Thyroid gland (tissue), 4 donors: ENCODE measurements around the gene CLDN4. TPM values are rescaled to one million over a fixed set of nuclear protein-coding genes. Genes with fewer than 3 reads are reported as not detected.

Experiments used
- DNase-seq, 2 donors: peaks; one replicate each; pipeline ENCODE4 v3.0.0-alpha.2; 2019
- H3K27ac ChIP-seq, 3 donors: fragments of 200-600 bp; sonication (generic); 1 replicate in 2 of 3; 2 replicates in 1 of 3; pipeline ENCODE4 v1.5.1; 2016 to 2019; ENCODE audit warnings: mild to moderate bottlenecking in 1 of 3, moderate library complexity in 1 of 3
- H3K27me3 ChIP-seq: fragments of 200-600 bp; sonication (generic); one replicate; pipeline ENCODE4 v1.5.1; 2019
- H3K36me3 ChIP-seq, 2 donors: fragments of 200-600 bp; sonication (generic); one replicate each; pipeline ENCODE4 v1.5.1; 2016 to 2019
- H3K4me1 ChIP-seq, 2 donors: fragments of 200-600 bp; sonication (generic); one replicate each; pipeline ENCODE4 v1.5.1; 2017 to 2019
- H3K4me3 ChIP-seq, 3 donors: fragments of 200-600 bp; sonication (generic); replicated peaks in 1 of 3; 1 replicate in 2 of 3; 2 replicates in 1 of 3; pipeline ENCODE4 v1.5.1; 2016; ENCODE audit warnings: mild to moderate bottlenecking in 1 of 3
- H3K9me3 ChIP-seq: fragments of 200-600 bp; sonication (generic); one replicate; pipeline ENCODE4 v1.5.1; 2017
- CTCF ChIP-seq, 6 experiments: fragments of 200-600 bp in 3 of 6; fragments of 450-650 bp in 3 of 6; sonication (generic) in 3 of 6; IDR thresholded peaks; one replicate each; pipeline ENCODE4 v1.5.1; 2016 to 2019; ENCODE audit warnings: antibody characterized with exemption in 6 of 6, mild to moderate bottlenecking in 2 of 6, inconsistent platforms in 1 of 6, moderate library complexity in 1 of 6
- POLR2A ChIP-seq, 2 donors: fragments of 450-650 bp; IDR thresholded peaks; one replicate each; pipeline ENCODE4 v1.6.1; 2017; ENCODE audit warnings: antibody characterized with exemption in 2 of 2, mild to moderate bottlenecking in 2 of 2, moderate library complexity in 1 of 2
- WGBS, 2 donors: methylation state at CpG; one replicate each; pipeline ENCODE4 v1.1.5; 2017; 5-methylcytosine and 5-hydroxymethylcytosine counted together
- intact Hi-C: fragments of 100-400 bp; cut with DNase I; formaldehyde crosslinking; loops from one replicate; pipeline ENCODE4 v1.15.1; 2023
- total RNA-seq, 4 donors: library from RNA; depleted of rRNA; stranded (reverse); fragments of >200 nt; gene quantifications; one replicate each; pipeline ENCODE4 v1.2.3, GENCODE V29; 2016

Gene CLDN4
- total RNA-seq, 4 donors from 2014 or later, result 178 to 301 (median 196) TPM

GRCh38 chr7:73876973-73877372 is 46.2 kb downstream of the CLDN4 start:
- no peaks in the 10 kb centered on the region for H3K27me3 ChIP-seq
- DNase-seq, result no peak
- H3K4me3 ChIP-seq, result no peak overlapping the region
- H3K36me3 ChIP-seq, result no peaks in the 10 kb centered on the region
- 87 to 88% methylated on average over 10 of the region's 12 CpGs for WGBS, 2 donors
- no peak overlapping the region for H3K27ac ChIP-seq
- H3K9me3 ChIP-seq, result no peaks in the 10 kb centered on the region
- intact Hi-C loops, result no loop called here
- TF ChIP-seq CTCF (IDR thresholded peaks at IDR 0.05) (no peak), POLR2A (IDR thresholded peaks at IDR 0.05) (no peak)
- H3K4me1 ChIP-seq, result peaks cover 5 to 33% of the 10 kb centered on the region in 2 donors

- H3K27me3 ChIP-seq, result no peaks in the 10 kb centered on the region
- DNase-seq, result peak; percentile 19 to 28
- 48 to 61% methylated on average over 11 to 18 of the region's 18 CpGs for WGBS, 2 donors
- H3K9me3 ChIP-seq, result no peaks in the 10 kb centered on the region
- no peak overlapping the region for H3K4me3 ChIP-seq
- H3K36me3 ChIP-seq, result no peaks in the 10 kb centered on the region
- intact Hi-C loops, result no loop called here
- H3K4me1 ChIP-seq, result peaks cover 5 to 28% of the 10 kb centered on the region in 2 donors
- H3K27ac ChIP-seq, result peak overlapping the region; percentile 12 to 46 (median 38)
- no peak for TF ChIP-seq POLR2A (IDR thresholded peaks at IDR 0.05)
- TF ChIP-seq CTCF (IDR thresholded peaks at IDR 0.05), result no peak
Measured at GRCh38 chr7:73879977-73880681, 49.3 kb downstream of the CLDN4 start.

GRCh38 chr7:73880755-73881328 is 50.0 kb downstream of the CLDN4 start:
- TF ChIP-seq CTCF (IDR thresholded peaks at IDR 0.05), result no peak
- TF ChIP-seq POLR2A (IDR thresholded peaks at IDR 0.05), result no peak
- Histone ChIP-seq H3K36me3 (no peaks in the 10 kb centered on the region), H3K4me3 (no peak overlapping the region), H3K27me3 (no peaks in the 10 kb centered on the region), H3K27ac (peak overlapping the region; percentile 12 to 38 (median 24)), H3K9me3 (no peaks in the 10 kb centered on the region), H3K4me1 (peaks cover 5 to 28% of the 10 kb centered on the region in 2 donors)
- intact Hi-C loops, result no loop called here
- 58 to 84% methylated on average over 13 of the region's 13 CpGs for WGBS, 2 donors
- DNase-seq, result no peak

GRCh38 chr7:73881352-73882046 is 50.7 kb downstream of the CLDN4 start:
- H3K27me3 ChIP-seq, result no peaks in the 10 kb centered on the region
- TF ChIP-seq CTCF (IDR thresholded peaks at IDR 0.05), result no peak
- no peak for TF ChIP-seq POLR2A (IDR thresholded peaks at IDR 0.05)
- no peak overlapping the region for H3K4me3 ChIP-seq
- H3K9me3 ChIP-seq, result no peaks in the 10 kb centered on the region
- peaks cover 5 to 34% of the 10 kb centered on the region in 2 donors for H3K4me1 ChIP-seq
- WGBS, 2 donors, result 57 to 58% methylated on average over 3 to 5 of the region's 5 CpGs
- H3K27ac ChIP-seq, result peak overlapping the region in 2 of 3 donors; percentile 24 to 38
- no peak for DNase-seq
- intact Hi-C loops, result no loop called here
- H3K36me3 ChIP-seq, result no peaks in the 10 kb centered on the region

- Histone ChIP-seq H3K27ac (peak overlapping the region in 1 of 3 donors; percentile 6), H3K36me3 (no peaks in the 10 kb centered on the region), H3K9me3 (no peaks in the 10 kb centered on the region), H3K4me3 (no peak overlapping the region), H3K27me3 (no peaks in the 10 kb centered on the region), H3K4me1 (peaks cover 5 to 39% of the 10 kb centered on the region in 2 donors)
- WGBS, 2 donors, result 91% methylated on average over 3 of the region's 3 CpGs
- intact Hi-C loops, result no loop called here
- DNase-seq, result no peak
- TF ChIP-seq POLR2A (IDR thresholded peaks at IDR 0.05) (no peak), CTCF (IDR thresholded peaks at IDR 0.05) (no peak)
Measured at GRCh38 chr7:73882047-73882402, 51.2 kb downstream of the CLDN4 start.
